GM13976 (cell line): ENCODE results near the gene ERGIC1.

ENCODE experiments used
- DNase-seq: peaks from one replicate; pipeline ENCODE4 v3.0.0; 2012; ENCODE audit warnings: low spot score
- CTCF ChIP-seq: IDR thresholded peaks from 2 replicates; pipeline ENCODE4 v1.5.1; 2012; ENCODE audit warnings: borderline replicate concordance, mild to moderate bottlenecking; ENCODE audit not compliant: insufficient read depth; ENCODE audit errors: extremely low read depth, missing control alignments, control extremely low read depth
- in situ Hi-C: fragments of 300-500 bp; cut with MboI; formaldehyde crosslinking; loops from one replicate; pipeline ENCODE4 v1.12.0; 2022; ENCODE audit warnings: low sequenced_read_pairs, mixed read lengths, inconsistent platforms; ENCODE audit not compliant: unreplicated experiment

Gene ERGIC1

GRCh38 chr5:172871982-172872381 lies 37.9 kb downstream of the ERGIC1 start:
- in situ Hi-C loops = no loop called here
- no peak for DNase-seq
- no peak for TF ChIP-seq CTCF

- in situ Hi-C loops = no loop called here
- TF ChIP-seq CTCF = no peak
- no peak for DNase-seq
Measured at GRCh38 chr5:172872997-172873491, 39.0 kb downstream of the ERGIC1 start.

- no peak for DNase-seq
- in situ Hi-C loops = no loop called here
- TF ChIP-seq CTCF = no peak
Measured at GRCh38 chr5:172873513-172873912, 39.5 kb downstream of the ERGIC1 start.

GRCh38 chr5:172874647-172875504 lies 40.8 kb downstream of the ERGIC1 start:
- in situ Hi-C loops = no loop called here
- no peak for TF ChIP-seq CTCF
- DNase-seq = no peak

GRCh38 chr5:172875505-172876279 lies 41.6 kb downstream of the ERGIC1 start:
- no peak for DNase-seq

More at GRCh38 chr5:172875505-172876279, 41.6 kb downstream of the ERGIC1 start:
- in situ Hi-C loops = no loop called here
- no peak for TF ChIP-seq CTCF
